ENCODE results near the gene BMP7.

DNA sequence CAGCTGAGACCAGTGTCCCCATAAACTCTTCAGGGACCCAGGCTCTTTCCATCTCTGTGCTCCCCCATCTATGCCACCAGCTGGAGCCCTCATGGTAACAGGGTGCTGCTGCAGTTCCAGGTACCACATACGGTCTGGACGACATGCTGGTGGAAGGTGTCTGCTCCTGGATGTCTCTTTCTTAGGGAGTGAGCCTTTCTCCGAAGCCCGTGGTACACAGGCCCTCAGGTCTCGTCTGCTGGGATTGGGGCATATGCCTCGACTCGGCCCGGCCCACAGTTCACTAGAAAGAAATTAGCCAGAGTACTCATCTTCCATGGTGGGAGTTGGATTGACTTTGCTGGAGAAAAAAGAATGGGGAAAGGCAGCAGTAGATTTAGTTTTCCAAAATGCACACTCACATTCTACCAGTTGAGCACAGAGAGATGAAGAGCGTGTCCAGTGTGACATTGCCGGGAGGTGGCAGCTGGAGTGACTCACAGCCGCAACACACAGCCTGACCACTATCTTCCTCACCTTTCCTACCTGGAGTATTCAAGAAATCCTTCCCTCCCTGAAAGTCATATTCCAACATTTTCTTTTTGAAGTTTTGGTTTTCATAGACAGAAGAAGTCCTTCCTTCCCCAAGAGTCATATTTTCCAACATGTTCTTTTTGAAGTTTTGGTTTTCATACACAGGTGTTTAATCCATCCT, 44.5 kb upstream of the BMP7 start:
- TF ChIP-seq YY1 (IDR thresholded peaks at IDR 0.05; ENCODE audit: insufficient read depth, insufficient read length) (no peak), SUZ12 (IDR thresholded peaks at IDR 0.05; ENCODE audit: extremely low read depth, insufficient read depth, insufficient read length) (no peak), ZNF274 (IDR thresholded peaks at IDR 0.05; ENCODE audit: low read depth, low read length) (no peak)
